GM19023 (cell line): Measurements from ENCODE around the gene DGKB.

ENCODE experiments used
- ATAC-seq: cut with Tn5 transposase; IDR thresholded peaks from one replicate; pipeline ENCODE4 v1.9.1; 2021; ENCODE audit warnings: mild to moderate bottlenecking, moderate library complexity; ENCODE audit not compliant: unreplicated experiment

Gene DGKB

GRCh38 chr7:14600766-14601367 lies 301.7 kb downstream of the DGKB start:
- no peak for ATAC-seq

- ATAC-seq = no peak
These were observed 303.6 kb downstream of the DGKB start for GRCh38 chr7:14598978-14599377.

GRCh38 chr7:14596421-14596820 lies 306.1 kb downstream of the DGKB start:
- ATAC-seq = no peak

- ATAC-seq = no peak
These were observed 312.3 kb downstream of the DGKB start for GRCh38 chr7:14590206-14590605.

GRCh38 chr7:14585232-14585631 lies 317.3 kb downstream of the DGKB start:
- ATAC-seq = no peak

- ATAC-seq = no peak
These were observed 319.0 kb downstream of the DGKB start for GRCh38 chr7:14583518-14583917.

GRCh38 chr7:14582010-14582409 lies 320.5 kb downstream of the DGKB start:
- ATAC-seq = no peak

- no peak for ATAC-seq
These were observed 322.6 kb downstream of the DGKB start for GRCh38 chr7:14579971-14580370.

GRCh38 chr7:14576578-14576977 lies 326.0 kb downstream of the DGKB start:
- ATAC-seq = no peak

- no peak for ATAC-seq
These were observed 331.6 kb downstream of the DGKB start for GRCh38 chr7:14570750-14571607.

GRCh38 chr7:14552060-14552459 lies 350.5 kb downstream of the DGKB start:
- no peak for ATAC-seq

GRCh38 chr7:14551310-14551709 lies 351.2 kb downstream of the DGKB start:
- ATAC-seq = no peak

GRCh38 chr7:14542624-14543023 lies 359.9 kb downstream of the DGKB start:
- no peak for ATAC-seq

- no peak for ATAC-seq
These were observed 381.4 kb downstream of the DGKB start for GRCh38 chr7:14521183-14521582.

GRCh38 chr7:14510268-14510667 lies 392.3 kb downstream of the DGKB start:
- ATAC-seq = no peak

GRCh38 chr7:14507617-14508016 lies 394.9 kb downstream of the DGKB start:
- ATAC-seq = no peak

GRCh38 chr7:14505906-14506305 lies 396.6 kb downstream of the DGKB start:
- no peak for ATAC-seq

GRCh38 chr7:14504134-14504533 lies 398.4 kb downstream of the DGKB start:
- ATAC-seq = no peak

- no peak for ATAC-seq
These were observed 398.9 kb downstream of the DGKB start for GRCh38 chr7:14503623-14504022.

- no peak for ATAC-seq
These were observed 401.1 kb downstream of the DGKB start for GRCh38 chr7:14501436-14501835.

- ATAC-seq = no peak
These were observed 405.2 kb downstream of the DGKB start for GRCh38 chr7:14497390-14497789.

GRCh38 chr7:14495633-14496032 lies 406.9 kb downstream of the DGKB start:
- no peak for ATAC-seq
